Lower lobe of right lung (tissue), 2 donors: ENCODE results near the gene MGAT5. TPM values are rescaled to one million over a fixed set of nuclear protein-coding genes. Genes with fewer than 3 reads are reported as not detected.

ENCODE experiments used
- ATAC-seq, 2 donors: fragments of 200-7000 bp; cut with Tn5 transposase; one replicate each; pipeline ENCODE4 v1.9.1; 2020 to 2022; ENCODE audit warnings: mild to moderate bottlenecking in 2 of 2, moderate library complexity in 2 of 2
- DNase-seq: peaks from one replicate; pipeline ENCODE4 v3.0.0-alpha.2; 2020
- H3K27ac ChIP-seq: fragments of 200-600 bp; one replicate; pipeline ENCODE4 v1.8.0; 2022
- H3K27me3 ChIP-seq: fragments of 200-600 bp; one replicate; pipeline ENCODE4 v1.8.0; 2022; ENCODE audit warnings: low read depth
- H3K36me3 ChIP-seq: fragments of 200-600 bp; one replicate; pipeline ENCODE4 v1.8.0; 2022; ENCODE audit warnings: mild to moderate bottlenecking
- H3K4me1 ChIP-seq: fragments of 200-600 bp; one replicate; pipeline ENCODE4 v1.8.0; 2022
- H3K4me3 ChIP-seq: fragments of 200-600 bp; one replicate; pipeline ENCODE4 v1.8.0; 2022; ENCODE audit warnings: mild to moderate bottlenecking
- H3K9me3 ChIP-seq: fragments of 200-600 bp; one replicate; pipeline ENCODE4 v1.8.0; 2022
- CTCF ChIP-seq: fragments of 200-600 bp; IDR thresholded peaks from one replicate; pipeline ENCODE4 v1.8.0; 2022; ENCODE audit warnings: antibody characterized with exemption, mild to moderate bottlenecking
- intact Hi-C: fragments of 100-400 bp; cut with DNase I; formaldehyde crosslinking; loops from one replicate; pipeline ENCODE4 v1.11.0; 2022
- total RNA-seq: library from RNA; stranded (reverse); fragmentation: NEBNext Ultra II Directional; extraction: Animal tissue kit (Norgen Biotek cat#: 25700); gene quantifications from one replicate; pipeline ENCODE4 v1.2.1, GENCODE V29; 2021
- donor health status: DM: no; HTN: yes; CAD: no; lungs with severe emphysema.

Gene MGAT5
- total RNA-seq, 1 donor from 2014 or later = 61.7 TPM

GRCh38 chr2:134243244-134243643 lies 10.6 kb upstream of the MGAT5 start:
- Histone ChIP-seq H3K4me1 (peaks cover 21% of the 10 kb centered on the region), H3K27me3 (no peaks in the 10 kb centered on the region), H3K36me3 (no peaks in the 10 kb centered on the region), H3K9me3 (no peaks in the 10 kb centered on the region), H3K4me3 (no peak overlapping the region), H3K27ac (no peak overlapping the region)
- intact Hi-C loops = no loop called here
- ATAC-seq = no peak
- DNase-seq = no peak
- no peak for TF ChIP-seq CTCF

- TF ChIP-seq CTCF = no peak
- Histone ChIP-seq H3K27me3 (no peaks in the 10 kb centered on the region), H3K4me1 (peaks cover 21% of the 10 kb centered on the region), H3K27ac (no peak overlapping the region), H3K9me3 (no peaks in the 10 kb centered on the region), H3K36me3 (no peaks in the 10 kb centered on the region), H3K4me3 (no peak overlapping the region)
- ATAC-seq (no peak), DNase-seq (no peak)
- intact Hi-C loops = no loop called here
These were observed 9.8 kb upstream of the MGAT5 start for GRCh38 chr2:134244086-134244485.

- Histone ChIP-seq H3K4me3 (no peak overlapping the region), H3K9me3 (no peaks in the 10 kb centered on the region), H3K27ac (no peak overlapping the region), H3K27me3 (no peaks in the 10 kb centered on the region), H3K36me3 (no peaks in the 10 kb centered on the region), H3K4me1 (peaks cover 21% of the 10 kb centered on the region)
- intact Hi-C loops = no loop called here
- ATAC-seq (no peak), DNase-seq (no peak)
- TF ChIP-seq CTCF = no peak
These were observed 9.3 kb upstream of the MGAT5 start for GRCh38 chr2:134244587-134244986.

- Histone ChIP-seq H3K9me3 (no peaks in the 10 kb centered on the region), H3K36me3 (no peaks in the 10 kb centered on the region), H3K4me3 (no peak overlapping the region), H3K27ac (no peak overlapping the region), H3K4me1 (peaks cover 21% of the 10 kb centered on the region), H3K27me3 (no peaks in the 10 kb centered on the region)
- peak; percentile 73 for DNase-seq
- peak; percentile 78 for TF ChIP-seq CTCF
- intact Hi-C loops = no loop called here
- ATAC-seq = peak; percentile 77 to 81
These were observed 8.4 kb upstream of the MGAT5 start for GRCh38 chr2:134245340-134245984.

GRCh38 chr2:134246154-134246874 lies 7.6 kb upstream of the MGAT5 start:
- Histone ChIP-seq H3K4me3 (no peak overlapping the region), H3K4me1 (peaks cover 29% of the 10 kb centered on the region), H3K27me3 (no peaks in the 10 kb centered on the region), H3K9me3 (no peaks in the 10 kb centered on the region), H3K36me3 (no peaks in the 10 kb centered on the region), H3K27ac (no peak overlapping the region)
- no peak for TF ChIP-seq CTCF
- peak in 1 of 2 donors; percentile 25 for ATAC-seq
- DNase-seq = no peak
- intact Hi-C loops = no loop called here
